GM19099 (cell line): ENCODE measurements around the gene CHIT1.

Experiments used
- POLR2A ChIP-seq: IDR thresholded peaks from 3 replicates; pipeline ENCODE4 v1.6.1; 2011; ENCODE audit warnings: low read depth; ENCODE audit not compliant: insufficient read length; ENCODE audit errors: extremely low read depth

The CHIT1 gene

DNA sequence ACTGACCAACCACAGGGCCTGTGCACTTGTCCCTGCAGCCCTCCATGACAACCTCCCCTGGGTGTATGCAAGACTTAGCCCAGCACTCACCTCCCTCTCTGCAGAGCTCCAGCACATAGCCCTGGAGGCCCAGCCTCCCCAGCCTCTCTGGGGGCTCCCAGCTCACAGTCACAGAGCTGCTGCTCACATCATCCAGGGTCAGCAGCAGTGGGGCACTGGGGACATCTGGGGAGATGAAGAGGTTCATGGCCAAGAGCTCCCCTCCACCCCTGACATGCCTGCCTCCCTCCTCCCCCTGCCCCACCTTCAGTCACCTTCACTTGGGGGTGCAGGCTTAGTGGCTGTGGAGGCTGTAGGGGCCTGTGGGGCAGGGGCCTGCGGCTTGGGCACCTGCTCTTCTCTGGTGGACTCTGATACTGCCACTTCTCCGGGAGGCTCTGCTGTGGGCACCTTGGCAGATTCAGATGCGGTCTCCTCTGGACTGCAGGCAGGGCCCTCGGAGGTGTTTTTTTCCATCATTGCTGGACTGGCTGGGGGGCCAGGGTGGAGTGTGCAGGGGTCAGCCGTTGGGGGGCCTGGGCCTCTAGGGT is 54.1 kb downstream of the CHIT1 start, which contains the start of gene MYBPH:
Gene MYBPH (minus strand): TSS at position 590 of the 590 bp plus-strand sequence. CDS start 71 bp downstream, at position 519.
- TF ChIP-seq POLR2A = no peak

DNA sequence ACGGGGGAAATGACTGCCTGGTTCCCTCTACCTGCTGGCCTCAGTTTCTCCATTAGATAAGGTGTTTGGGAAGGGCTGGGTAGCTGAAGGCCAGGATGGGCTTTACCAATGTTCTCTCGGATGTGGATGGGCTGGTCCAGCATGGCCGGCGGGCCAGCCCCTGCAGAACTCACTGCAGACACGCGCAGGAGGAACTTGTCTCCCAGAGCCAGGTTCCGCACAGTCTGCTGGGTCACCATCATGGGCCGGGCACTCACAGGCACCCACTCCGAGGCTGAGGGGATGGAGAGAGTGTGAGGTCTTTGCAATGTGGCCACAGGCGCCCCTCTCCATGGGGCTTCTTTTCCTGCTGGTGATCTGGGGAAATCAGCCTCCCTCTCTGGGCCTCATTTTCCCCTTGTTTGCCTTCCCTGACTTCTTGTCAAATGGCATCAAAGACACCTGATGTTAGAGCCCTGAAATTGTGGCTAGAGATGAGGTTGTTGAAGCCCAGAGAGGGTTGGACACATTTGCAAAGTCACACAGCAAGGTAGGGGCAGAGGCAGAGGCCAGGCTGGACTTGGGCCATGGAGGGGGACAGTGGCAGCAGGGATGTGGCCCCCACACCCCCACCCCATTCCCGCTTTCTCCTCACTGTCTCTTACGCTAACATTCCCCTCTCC is 55.0 kb downstream of the CHIT1 start:
- no peak for TF ChIP-seq POLR2A

DNA sequence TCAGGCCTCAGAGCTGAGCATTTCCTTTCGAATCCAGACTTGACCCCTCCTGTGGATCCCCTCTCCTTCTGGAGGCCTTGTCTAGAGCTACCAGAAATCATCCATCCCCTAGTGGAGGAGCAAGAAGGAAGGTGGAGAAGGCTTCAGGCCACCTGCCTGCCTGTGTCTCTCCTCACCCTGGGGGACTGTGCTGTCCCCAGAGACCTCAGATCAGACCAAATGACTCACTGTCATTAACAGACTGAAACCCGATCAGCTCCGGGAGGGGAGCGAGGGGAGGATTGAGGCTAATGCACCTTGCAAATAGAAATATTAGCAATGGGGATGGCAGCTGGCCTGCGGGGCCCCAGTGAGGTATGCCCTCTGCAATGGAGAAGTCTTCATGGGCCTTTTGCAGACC is 55.9 kb downstream of the CHIT1 start:
- TF ChIP-seq POLR2A = no peak

DNA sequence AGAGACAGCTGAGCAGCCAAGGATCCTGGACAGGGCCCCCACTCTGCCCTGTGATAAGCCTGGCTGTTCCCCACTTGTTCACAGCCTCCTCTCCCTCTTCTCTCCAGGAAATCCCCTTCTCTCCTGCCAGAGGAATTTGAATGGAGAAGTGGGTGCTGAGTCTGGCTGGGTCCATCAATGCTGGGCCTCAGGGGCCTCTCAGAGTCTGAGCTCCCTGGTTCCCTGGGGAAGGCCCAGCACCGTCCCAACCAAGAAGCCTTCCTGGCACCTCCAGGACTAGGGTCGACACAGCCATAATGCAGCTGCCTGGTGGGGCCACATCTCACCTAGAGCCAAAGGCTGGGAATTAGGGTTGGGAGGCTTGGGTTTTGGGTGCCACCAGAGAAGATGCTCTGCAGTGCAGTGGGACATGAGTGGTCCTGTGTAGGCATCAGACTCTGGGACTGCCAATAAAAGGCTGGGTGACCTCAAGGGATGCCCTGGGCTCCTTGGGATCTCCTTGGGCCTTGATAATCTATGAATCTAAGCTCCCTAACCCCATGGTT is 56.4 kb downstream of the CHIT1 start:
- no peak for TF ChIP-seq POLR2A

DNA sequence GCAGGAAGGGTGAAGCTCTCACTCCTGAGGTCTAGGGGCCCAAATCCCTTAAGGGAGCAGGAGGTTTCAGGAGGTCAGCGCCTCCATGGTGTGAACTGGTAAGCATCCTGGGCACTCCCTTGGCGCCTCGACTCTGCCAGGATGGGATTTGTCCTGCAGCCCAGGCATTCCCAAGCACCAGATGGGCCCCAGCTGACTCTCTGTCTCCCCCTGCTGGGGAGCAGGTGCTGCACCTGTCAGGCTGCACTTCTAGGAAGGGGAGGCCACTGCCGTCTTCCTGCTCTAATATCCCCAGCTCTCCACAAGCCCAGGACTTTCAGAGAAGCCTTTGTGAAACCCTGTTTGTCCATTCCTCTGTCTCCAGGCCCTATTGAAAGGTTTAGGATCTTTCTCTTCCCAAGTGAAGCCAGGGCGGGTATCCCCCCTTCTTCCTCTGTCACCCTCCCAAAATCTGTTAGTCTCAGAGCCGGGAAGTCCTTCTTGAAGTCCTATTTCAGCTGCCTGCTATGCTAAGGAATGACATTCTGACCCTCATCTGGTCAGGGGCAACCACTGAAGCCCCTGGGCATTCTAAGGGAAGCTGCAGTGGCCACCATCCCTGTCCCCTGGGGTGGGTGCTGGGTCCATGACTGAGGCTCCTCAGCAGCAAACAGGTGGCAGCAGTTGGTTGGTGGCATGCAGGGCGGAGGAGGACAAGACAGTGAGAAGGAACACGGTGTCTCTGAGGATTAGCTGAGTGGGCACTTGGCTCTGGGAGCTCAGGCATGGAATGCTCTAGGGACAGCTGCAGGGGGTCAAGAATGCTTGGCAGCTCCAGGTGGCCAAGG is 57.1 kb downstream of the CHIT1 start:
- TF ChIP-seq POLR2A = no peak

DNA sequence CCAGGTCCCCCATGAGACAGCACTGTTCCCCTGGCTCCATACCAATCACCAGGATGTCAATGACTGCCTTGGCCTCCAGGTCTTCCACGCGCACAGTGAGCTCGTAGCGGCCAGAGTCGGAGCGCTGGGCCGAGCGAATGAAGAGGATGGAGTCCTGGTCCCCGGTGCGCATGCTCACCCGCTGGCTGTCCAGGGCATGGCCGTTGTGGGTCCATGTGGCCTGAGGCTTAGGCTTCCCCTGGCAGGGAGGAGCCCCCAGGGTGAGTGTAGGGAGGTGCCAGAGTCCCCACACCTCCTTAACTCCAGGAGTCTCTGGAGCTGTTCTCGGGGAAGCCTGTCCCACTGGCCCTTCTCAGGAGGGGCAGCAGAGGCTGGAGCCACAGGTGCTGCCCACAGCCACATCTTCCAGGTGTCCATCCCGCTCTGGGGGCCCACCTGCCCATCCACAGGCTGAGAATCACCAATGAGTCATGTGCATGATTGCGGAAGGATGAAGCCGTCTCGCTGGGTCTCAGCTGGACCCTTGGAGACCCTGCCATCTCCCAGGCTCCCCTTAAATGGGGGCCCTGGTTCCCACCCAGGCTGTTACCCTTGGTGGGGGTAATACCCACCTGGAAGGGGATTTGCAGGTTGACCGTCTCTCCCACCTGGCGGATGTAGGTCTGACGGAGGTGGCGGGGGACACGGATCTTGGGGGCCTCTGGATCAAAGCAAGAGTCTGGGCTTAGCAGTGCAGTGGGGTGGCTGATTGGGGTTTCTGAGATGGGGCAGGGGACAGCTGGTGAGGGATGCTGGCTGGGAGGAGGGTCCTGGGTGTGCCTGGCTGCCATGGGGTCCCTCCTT is 57.9 kb downstream of the CHIT1 start:
- no peak for TF ChIP-seq POLR2A

DNA sequence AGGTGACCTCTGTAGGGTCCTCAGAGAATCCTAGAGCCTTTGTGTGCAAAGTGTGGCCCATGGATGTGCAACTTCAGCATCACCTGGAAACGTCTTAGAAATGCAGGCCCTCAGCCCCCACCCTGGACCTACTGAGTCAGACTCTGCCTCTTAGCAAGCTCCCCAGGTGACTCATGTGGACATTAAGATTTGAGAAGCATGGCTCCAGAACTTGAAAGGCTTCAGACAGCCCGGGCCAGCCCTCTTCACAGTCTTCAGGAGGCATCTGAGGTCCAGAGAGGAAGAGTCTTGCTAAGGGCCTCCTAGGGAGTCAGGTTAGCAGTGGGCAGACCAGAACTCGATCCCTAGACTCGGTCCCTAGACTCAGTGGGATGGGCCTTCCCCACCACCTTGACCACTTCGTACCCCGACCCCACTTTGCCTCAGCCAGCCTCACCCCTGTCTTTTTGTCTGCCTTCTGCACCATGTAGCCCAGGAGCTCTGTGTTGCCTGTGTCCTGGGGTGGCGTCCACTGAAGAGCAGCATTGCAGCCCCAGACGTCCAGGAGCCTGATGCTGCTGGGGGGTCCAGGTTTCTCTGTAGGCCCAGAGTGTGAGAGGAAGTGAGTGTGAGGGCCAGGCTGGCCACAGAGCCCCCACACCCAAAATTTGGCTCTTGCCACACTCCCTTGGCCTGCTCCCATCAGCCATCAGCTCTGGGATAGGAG is 58.7 kb downstream of the CHIT1 start:
- TF ChIP-seq POLR2A = no peak

DNA sequence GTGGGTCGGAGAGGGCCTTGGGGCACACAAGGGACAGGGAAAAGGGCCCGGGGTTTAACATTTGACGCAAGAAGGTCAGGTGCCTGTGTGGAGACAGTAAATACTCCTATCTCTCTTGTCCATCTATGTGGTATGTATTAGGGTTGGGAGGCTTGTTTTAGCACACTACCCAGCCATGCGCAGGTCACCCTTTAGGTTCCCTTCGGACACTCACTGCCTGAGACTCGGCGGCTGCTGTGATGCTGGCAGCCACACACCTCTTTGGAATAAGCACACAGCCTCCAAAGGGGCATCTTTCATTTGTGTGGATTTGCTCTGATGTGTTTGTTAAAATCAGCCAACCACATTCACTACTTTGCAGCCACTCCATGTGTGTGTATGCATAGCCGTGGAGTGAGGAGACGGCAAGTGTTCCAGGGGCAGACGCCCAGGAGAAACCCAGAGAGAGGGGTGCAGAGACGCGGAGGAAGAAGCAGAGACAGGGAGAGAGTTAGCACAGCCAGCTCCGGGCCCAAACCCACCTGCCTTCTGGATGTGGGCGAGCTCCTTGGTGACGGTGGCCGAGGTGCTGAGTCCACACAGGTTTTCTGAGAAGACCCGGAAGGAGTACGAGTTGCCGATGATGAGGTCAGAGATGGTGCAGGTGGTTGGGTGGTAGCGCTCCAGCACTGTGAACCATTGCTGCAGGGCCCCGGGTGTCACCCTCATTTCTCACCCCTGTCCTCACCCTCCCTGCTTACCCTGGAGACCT is 59.5 kb downstream of the CHIT1 start:
- TF ChIP-seq POLR2A = no peak

DNA sequence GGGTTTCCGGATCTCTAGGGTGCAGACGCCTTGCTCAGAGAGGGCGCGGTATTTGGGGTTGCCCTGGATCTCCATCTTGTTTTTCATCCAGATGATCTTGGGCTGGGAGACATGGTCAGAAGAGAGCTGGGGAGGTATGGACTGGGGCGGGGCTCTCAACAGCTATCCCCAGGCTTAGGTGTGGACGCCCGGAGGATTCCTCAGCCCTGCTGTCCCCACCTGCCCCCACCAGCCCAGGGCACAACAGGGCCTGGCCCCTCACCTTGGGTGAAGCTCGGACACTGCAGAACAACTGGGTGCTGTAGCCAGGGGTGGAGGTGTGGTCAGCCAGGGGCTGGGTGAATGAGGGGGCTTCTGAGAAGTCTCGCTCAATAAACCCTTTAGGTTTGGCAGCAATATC is 60.5 kb downstream of the CHIT1 start:
- no peak for TF ChIP-seq POLR2A

DNA sequence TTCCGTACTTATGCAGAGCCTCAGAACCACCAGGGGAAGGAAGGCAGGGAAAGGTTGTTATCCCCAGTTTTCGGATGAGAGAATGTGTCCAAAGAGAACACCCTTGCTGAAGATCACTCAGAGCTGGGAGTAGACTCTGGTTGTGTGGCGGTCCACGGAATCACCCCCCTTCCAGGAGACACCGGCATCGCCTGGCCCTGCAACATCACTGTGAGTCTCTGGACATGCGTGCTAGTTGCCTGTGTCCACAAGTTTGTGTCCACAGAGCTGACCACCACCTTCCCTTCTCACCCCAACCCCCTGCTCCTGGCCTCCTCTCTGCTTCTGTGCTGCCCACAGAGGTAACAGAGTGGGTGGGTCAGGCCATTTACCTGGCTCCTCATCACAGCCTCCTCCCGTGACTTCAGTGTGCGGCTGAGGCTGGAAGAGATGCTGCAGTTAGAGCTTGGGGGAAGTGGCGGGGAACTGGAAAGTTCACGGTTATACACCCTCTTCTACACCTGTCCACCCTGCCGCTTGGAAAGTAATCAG is 61.2 kb downstream of the CHIT1 start:
- no peak for TF ChIP-seq POLR2A

DNA sequence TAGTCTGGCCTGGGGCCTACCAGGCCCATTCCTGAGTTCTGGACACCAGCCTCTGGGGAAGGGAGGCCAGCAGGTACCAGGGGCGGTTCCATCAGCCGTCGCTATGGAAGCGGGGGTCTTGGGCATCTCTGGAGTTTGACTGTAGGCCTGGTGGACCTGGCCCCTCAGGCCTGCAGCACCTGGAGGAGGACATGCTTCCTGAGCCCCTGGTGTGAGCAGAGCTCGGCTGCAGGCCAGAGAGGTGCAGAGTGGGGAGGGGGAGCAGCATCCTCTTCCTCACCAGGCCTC is 61.6 kb downstream of the CHIT1 start:
- no peak for TF ChIP-seq POLR2A

DNA sequence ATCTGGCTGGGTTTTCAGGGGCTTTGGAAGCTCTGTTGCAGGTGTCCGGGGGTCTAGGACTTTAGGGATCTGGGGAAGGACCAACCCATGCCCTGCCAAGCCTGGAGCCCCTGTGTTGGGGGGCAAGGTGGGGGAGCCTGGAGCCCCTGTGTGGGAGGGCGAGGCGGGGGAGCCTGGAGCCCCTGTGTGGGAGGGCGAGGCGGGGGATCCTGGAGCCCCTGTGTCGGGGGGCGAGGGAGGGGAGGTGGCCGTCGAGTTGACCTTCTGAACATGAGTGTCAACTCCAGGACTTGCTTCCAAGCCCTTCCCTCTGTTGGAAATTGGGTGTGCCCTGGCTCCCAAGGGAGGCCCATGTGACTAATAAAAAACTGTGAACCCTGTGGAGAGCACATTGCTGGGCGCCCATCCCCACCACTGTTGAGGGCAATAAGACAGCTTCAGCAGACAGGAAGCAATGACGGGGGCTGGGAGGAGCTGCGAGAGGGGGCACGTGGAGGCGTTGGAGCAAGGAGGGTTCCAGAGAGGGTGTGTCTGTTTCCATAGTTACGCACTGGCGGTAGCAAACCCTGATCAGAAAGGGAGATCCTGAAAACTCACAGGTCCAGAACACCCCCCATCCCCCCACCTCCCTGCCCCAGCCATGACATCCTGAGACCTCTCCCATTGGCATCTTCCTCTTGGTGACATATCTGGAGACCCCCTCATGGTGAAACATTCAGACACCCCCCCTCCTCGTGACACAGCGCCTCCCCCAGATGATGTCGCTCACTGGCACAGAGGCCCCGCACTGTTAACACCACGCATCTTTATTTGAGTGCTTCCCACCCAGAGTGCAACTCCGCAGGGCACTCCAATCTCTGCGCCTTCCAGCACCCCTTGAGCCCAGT is 62.2 kb downstream of the CHIT1 start:
- TF ChIP-seq POLR2A = no peak
